Gastrocnemius medialis (tissue), 4 donors: ENCODE results near the gene MMEL1. TPM values are rescaled to one million over a fixed set of nuclear protein-coding genes. Genes with fewer than 3 reads are reported as not detected.

Experiments used
- ATAC-seq, 2 donors: fragments of 150-250 bp; one replicate each; pipeline ENCODE4 v1.9.1; 2016
- DNase-seq, 2 donors: peaks; one replicate each; pipeline ENCODE4 v3.0.0-alpha.2; 2019
- H3K27ac ChIP-seq, 4 donors: fragments of 200-600 bp; sonication (generic); 1 replicate in 1 of 4; 2 replicates in 3 of 4; pipeline ENCODE4 v1.5.1; 2016 to 2018; ENCODE audit warnings: mild to moderate bottlenecking in 2 of 4, moderate library complexity in 1 of 4
- H3K27me3 ChIP-seq, 3 donors: fragments of 200-600 bp; sonication (generic) in 2 of 3; 1 replicate in 1 of 3; 2 replicates in 2 of 3; pipeline versions ENCODE4 v1.5.1 to v1.6.0; 2016 to 2019; ENCODE audit warnings: mild to moderate bottlenecking in 1 of 3, moderate library complexity in 1 of 3
- H3K36me3 ChIP-seq, 2 donors: fragments of 200-600 bp; sonication (generic) in 1 of 2; one replicate each; pipeline ENCODE4 v1.5.1; 2017 to 2018
- H3K4me1 ChIP-seq, 2 donors: fragments of 200-600 bp; sonication (generic) in 1 of 2; one replicate each; pipeline ENCODE4 v1.5.1; 2016 to 2017; ENCODE audit warnings: mild to moderate bottlenecking in 2 of 2
- H3K4me3 ChIP-seq, 4 donors: fragments of 200-600 bp; sonication (generic) in 3 of 4; 1 replicate in 1 of 4; 2 replicates in 3 of 4; pipeline ENCODE4 v1.5.1; 2016 to 2019; ENCODE audit warnings: mild to moderate bottlenecking in 2 of 4
- H3K9me3 ChIP-seq, 3 donors: fragments of 200-600 bp; sonication (generic) in 2 of 3; 1 replicate in 1 of 3; 2 replicates in 2 of 3; pipeline ENCODE4 v1.5.1; 2016 to 2019
- CTCF ChIP-seq, 5 experiments: fragments of 450-650 bp in 3 of 5; fragments of 200-600 bp in 2 of 5; sonication (generic) in 2 of 5; IDR thresholded peaks in 4 of 5; conservative IDR thresholded peaks in 1 of 5; 1 replicate in 4 of 5; 2 replicates in 1 of 5; pipeline ENCODE4 v1.5.1; 2016 to 2019; ENCODE audit warnings: antibody characterized with exemption in 5 of 5, mild to moderate bottlenecking in 3 of 5, moderate library complexity in 3 of 5
- POLR2A ChIP-seq, 2 donors: fragments of 450-650 bp; IDR thresholded peaks; one replicate each; pipeline ENCODE4 v1.6.1; 2017; ENCODE audit warnings: antibody characterized with exemption in 2 of 2, mild to moderate bottlenecking in 2 of 2, moderate library complexity in 2 of 2
- in situ Hi-C, 4 donors: fragments of 200-750 bp; cut with MboI; loops; one replicate each; pipeline versions ENCODE4 v1.15.0 to v1.8.0; 2017; ENCODE audit warnings: low sequenced_read_pairs in 4 of 4
- intact Hi-C: fragments of 100-400 bp; cut with DNase I; formaldehyde crosslinking; loops from one replicate; pipeline ENCODE4 v1.15.1; 2023; ENCODE audit warnings: low total_unique reads
- total RNA-seq, 4 donors: library from RNA; depleted of rRNA; stranded (reverse); fragments of >200 nt; gene quantifications; one replicate each; pipeline versions ENCODE4 v1.1.0 to v1.2.3, GENCODE V29; 2016

The MMEL1 gene
- total RNA-seq, 4 donors from 2014 or later, result not detected

- Histone ChIP-seq H3K36me3 (no peaks in the 10 kb centered on the region), H3K4me3 (peak within 1 kb of the TSS; percentile 68 to 96 (median 72)), H3K27ac (peak within 1 kb of the TSS; percentile 71 to 87 (median 85)), H3K9me3 (no peaks in the 10 kb centered on the region), H3K4me1 (peaks cover 7 to 21% of the 10 kb centered on the region in 2 donors), H3K27me3 (peaks cover 0 to 4% (median 0%) of the 10 kb centered on the region in 3 donors)
- peak in 1 of 2 donors; percentile 35 for DNase-seq
- ATAC-seq, result peak; percentile 51 to 77
- TF ChIP-seq CTCF (IDR thresholded peaks at IDR 0.05 in 4 of 5, conservative IDR thresholded peaks at IDR 0.05 in 1 of 5), result no peak
- TF ChIP-seq POLR2A (IDR thresholded peaks at IDR 0.05), result no peak
- intact Hi-C loops, result loop anchor here (10.0 kb wide), 1 partner anchor 89 kb away; no protein-coding TSS in a partner anchor
- in situ Hi-C loops, result no loop called here
Observed at GRCh38 chr1:2556277-2556677, 76.5 kb downstream of the MMEL1 start, which contains the start of gene TNFRSF14. TNFRSF14 (plus strand) TSS chr1:2556371; CDS start chr1:2556665, 294 bp downstream.

GRCh38 chr1:2555634-2556276 is 77.1 kb downstream of the MMEL1 start:
- in situ Hi-C loops (no loop called here), intact Hi-C loops (loop anchor here (10.0 kb wide), 1 partner anchor 89 kb away; no protein-coding TSS in a partner anchor)
- no peaks in the 10 kb centered on the region for H3K9me3 ChIP-seq
- H3K27ac ChIP-seq, result peak overlapping the region; percentile 71 to 87 (median 85)
- DNase-seq, result peak; percentile 65 to 75
- H3K27me3 ChIP-seq, result peaks cover 0 to 4% (median 0%) of the 10 kb centered on the region in 3 donors
- no peak for TF ChIP-seq CTCF (IDR thresholded peaks at IDR 0.05 in 4 of 5, conservative IDR thresholded peaks at IDR 0.05 in 1 of 5)
- TF ChIP-seq POLR2A (IDR thresholded peaks at IDR 0.05), result peak; percentile 46 to 68
- ATAC-seq, result peak; percentile 45 to 50
- peak overlapping the region; percentile 68 to 96 (median 72) for H3K4me3 ChIP-seq
- H3K36me3 ChIP-seq, result no peaks in the 10 kb centered on the region
- H3K4me1 ChIP-seq, result peaks cover 7 to 21% of the 10 kb centered on the region in 2 donors

- no peak for DNase-seq
- in situ Hi-C loops, result no loop called here
Observed at GRCh38 chr1:2554621-2555387, 78.0 kb downstream of the MMEL1 start.

More at GRCh38 chr1:2554621-2555387, 78.0 kb downstream of the MMEL1 start:
- no peak for ATAC-seq
- Histone ChIP-seq H3K4me3 (peak overlapping the region in 3 of 4 donors; percentile 68 to 96 (median 73)), H3K27me3 (peaks cover 0 to 4% (median 0%) of the 10 kb centered on the region in 3 donors), H3K36me3 (no peaks in the 10 kb centered on the region), H3K4me1 (peaks cover 7 to 21% of the 10 kb centered on the region in 2 donors), H3K9me3 (no peaks in the 10 kb centered on the region), H3K27ac (peak overlapping the region; percentile 71 to 87 (median 85))
- intact Hi-C loops, result loop anchor here (10.0 kb wide), 1 partner anchor 90 kb away; no protein-coding TSS in a partner anchor
- TF ChIP-seq POLR2A (IDR thresholded peaks at IDR 0.05) (no peak), CTCF (IDR thresholded peaks at IDR 0.05 in 4 of 5, conservative IDR thresholded peaks at IDR 0.05 in 1 of 5) (peak in 4 of 5 experiments; percentile 3 to 32 (median 29))
